ENCODE measurements around the gene C2orf78.
"Not testable (repeated sequence)": the region's sequence is repeated elsewhere in the genome, so short reads cannot be mapped to it uniquely, and the experiment has no call there.

Gene C2orf78, protein sequence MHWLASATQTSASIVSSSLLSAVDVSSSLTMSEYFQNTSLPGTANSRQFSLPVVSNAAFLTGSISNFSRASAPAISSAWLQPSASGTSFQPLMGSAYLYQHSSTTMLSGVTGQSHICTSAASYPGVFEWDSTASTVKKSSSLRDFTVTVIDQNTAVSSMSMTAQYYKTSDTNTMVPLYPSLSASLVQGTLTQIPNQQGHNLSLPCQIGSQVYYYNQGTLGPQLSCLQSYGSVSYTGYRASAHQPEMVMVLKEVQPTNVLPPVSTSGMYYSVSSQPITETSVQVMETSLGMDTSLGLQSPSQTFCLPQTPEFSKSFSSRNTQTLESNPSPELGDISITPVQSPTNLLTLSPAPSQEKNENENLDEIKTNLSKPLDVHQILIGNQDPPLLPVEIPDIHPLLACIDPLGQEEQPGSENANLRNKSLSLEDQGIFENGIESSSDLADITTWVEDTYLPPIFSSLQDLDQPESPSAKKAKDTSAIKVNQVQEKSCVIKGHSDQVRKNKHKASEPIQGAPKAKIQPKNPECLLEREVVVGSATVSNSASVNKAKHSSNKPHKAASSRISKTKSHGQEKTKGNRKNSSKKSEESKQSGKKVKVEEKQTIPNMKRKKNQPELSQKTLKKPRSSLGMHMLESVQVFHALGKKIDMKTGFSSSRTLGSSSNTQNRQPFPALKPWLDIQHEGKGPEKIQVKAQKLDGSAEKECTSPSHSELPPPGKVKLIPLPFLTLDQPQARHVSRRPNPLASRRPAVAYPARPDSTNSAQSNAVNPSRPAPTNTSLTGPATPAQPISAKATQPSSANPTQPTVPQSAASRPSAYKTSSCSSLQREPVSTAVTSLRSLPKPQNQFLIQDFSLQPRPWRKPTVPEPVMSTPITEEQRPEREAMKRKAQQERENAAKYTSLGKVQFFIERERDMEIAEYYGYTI

DNA sequence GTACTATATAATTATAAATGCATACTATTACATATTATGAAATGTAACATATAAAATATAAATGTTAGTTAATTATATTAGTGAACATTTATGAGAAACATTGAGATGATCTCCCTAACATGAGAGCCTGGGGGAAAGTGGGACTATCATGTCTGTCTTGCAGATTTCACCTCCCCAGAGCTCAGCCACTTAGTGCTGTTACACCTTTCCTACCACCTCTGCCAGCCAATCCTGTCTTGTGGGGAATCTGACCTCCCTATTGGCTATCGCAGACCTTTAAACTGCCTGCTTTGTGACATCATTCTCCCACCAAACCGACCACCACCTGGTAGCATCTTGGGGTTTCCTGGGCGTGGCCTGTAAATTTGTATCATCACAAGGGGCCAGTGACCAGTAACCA lies at the start of gene C2orf78:
Gene C2orf78, plus strand, starts transcription at position 301 of the 400 bp plus-strand sequence. CDS start 127 bp downstream, outside the sequence.
- not testable (repeated sequence) for DNase-seq (ENCODE audit: low spot score)

DNA sequence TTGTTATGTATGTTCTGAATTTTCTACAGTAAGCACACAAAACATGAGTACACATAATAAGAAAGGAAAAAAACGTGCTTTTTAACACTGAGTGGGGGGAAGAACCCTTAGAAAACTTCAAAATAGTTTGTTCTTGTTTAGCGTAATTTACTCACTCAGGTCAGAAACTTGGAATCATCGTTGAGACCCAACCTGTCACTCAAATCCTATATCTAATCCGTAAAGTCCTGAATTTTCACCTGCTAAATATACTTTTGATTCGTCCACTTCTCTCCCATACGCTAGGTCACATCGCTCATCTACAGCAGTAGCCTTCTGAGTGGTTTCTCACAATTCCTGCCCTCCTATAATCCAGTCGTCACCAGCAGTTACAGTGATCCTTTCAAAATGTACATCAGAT lies 47.6 kb upstream of the C2orf78 start:
- no peak for DNase-seq (ENCODE audit: low spot score)

DNA sequence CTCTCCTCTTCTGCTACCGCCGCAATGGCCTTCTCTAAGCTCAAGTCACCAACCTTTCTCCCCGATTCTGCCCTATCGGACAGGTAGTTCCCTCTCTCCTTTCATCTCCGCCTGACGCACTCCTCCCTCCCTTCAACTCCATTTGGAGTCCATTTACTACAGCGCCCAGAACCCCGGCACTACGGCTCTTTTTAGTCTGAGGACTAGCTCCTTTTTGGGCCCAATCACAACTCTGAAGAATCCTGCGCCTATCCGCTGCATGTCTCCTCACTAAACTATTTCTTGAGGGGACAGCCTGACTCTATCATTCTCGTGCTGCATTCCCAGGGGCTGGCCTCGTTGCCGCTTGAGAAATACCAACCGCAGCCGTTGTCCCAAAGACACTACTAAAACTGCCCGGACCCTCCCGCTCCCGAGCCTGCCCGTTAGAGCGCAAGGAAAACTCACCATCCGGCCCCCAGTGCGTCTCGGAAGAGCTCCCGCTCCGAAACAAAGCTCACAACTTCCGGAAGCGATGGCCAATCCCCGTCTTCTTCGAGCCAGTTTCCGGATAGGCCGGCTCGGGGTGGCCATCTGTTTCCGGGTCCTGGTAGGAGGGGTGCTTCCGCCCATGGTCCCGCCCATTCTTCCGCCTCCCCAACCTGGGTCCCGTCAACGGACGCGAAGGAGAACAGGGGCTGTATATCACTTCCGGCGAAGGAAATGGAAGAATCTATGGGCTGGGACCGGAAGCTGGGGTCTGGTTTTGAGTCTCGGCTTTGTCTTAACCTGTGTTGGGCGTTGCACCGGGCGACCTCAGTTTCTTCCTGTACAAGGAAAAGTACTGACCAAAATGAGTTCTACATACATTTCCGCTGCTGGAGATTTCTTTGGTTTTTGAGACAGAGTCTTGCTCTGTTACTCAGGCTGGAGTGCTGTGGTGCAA lies 46.9 kb upstream of the C2orf78 start, which contains the start of gene TPRKB:
Gene TPRKB, minus strand, starts transcription at position 491 of the 925 bp plus-strand sequence. CDS start 2,776 bp downstream, outside the sequence.
- peak; percentile 96 for DNase-seq (ENCODE audit: low spot score)

DNA sequence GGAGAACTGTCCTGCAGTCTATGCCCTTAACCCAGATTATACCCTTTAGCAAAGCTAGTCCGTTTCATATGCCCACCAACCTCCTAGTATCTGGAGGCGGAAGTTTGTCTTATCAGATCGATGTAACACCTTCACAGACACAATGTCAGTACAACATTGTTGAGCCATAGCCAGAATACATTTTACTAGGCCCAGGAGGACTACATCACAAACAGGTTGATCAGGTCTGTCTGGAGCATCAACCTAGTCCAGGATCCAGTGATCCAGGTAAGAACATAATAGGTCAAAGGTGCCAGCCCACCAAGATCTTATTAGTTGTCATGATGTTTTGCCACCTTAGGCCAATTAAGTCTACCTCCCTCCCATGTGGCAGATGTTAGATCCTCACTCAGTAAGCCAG lies 44.9 kb upstream of the C2orf78 start:
- no peak for DNase-seq (ENCODE audit: low spot score)

DNA sequence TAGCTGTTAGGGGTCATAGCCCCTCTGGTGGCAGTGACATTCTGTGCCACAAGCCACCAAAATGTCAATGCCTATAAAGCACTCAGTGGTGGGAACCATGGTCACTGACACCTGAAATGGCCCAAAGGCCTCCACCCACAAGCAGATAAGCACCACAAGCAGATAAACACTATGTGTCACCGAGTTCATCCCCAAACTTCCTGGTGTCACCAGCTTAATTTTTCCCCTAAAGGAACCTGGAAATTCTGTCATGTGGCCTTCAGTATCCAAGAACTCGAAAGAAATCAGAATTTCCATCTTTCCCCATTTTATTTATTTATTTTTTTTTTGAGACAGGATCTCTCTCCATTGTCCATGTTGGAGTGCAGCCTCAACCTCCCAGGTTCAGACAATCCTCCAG lies 43.2 kb upstream of the C2orf78 start:
- no peak for DNase-seq (ENCODE audit: low spot score)

DNA sequence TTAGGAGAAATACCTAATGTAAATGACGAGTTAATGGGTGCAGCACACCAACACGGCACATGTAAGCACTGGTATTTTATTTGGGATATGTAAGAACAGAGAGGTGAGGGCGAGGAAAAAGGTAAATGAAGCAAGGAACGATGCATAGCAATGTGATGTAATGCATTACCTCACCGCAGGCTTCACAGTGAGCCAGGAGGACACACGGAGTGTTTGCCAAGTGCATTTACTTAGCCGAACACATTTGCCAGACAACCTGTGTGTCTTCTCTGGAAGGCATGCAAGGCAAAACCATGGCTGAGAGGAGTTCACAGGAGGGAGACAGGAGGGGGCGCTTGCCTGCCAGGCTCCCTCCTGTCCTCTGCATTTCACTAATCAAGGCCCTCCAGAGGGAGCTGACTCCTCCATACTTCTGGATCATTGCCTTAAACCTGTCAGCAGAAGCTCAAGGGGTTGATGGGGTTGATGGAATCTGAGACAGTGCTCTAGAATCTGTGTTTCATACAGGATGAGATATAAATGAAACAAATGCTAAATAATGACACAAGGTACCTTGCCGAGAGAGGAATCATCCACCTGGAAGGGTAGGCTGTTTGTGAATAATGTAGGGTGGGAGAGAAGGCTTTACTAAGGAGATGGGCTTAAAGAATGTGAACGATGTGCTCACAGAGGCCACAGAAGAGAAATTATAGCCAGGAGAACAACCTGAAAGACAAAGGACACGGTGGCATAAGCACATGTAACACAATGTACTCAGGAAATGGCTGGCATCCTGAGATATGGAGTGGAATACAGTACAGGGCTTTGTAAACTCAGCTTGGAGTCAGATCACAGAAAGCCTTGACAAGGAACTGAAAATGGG lies 37.7 kb upstream of the C2orf78 start:
- no peak for DNase-seq (ENCODE audit: low spot score)

DNA sequence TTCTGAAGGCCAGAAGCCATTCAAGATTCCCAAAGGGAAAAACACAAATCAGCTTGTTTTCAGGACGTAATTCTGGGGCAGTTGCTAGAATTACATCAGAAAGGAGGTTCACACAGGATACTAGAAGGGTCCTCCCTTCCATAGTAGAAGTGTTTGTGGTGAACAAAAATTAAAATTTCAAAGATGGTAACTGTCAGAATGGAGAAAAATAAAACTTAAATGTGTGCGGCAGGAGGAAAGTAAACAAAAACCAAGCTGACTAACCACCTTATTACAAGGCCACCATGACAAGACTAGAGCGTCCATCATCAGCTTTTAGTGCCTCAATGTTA lies 37.1 kb upstream of the C2orf78 start:
- no peak for DNase-seq (ENCODE audit: low spot score)

DNA sequence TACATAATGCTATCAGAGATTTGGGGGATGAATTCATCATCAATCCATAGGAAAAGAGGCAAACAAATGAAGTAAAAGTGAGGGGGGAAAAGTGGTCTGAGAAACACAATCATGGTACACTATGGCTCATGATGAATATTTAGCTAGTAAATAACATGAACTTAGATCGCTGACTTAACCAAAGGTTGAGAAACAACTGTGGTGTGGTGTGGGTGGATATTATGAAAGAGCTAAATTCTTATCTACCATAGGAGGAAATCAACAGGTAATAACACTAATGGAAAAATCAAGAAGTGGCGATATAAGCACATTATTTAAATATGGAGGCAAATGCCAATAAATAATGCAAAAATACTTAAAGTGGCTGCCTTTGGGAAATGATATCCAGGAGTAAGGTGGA lies 34.7 kb upstream of the C2orf78 start:
- no peak for DNase-seq (ENCODE audit: low spot score)

DNA sequence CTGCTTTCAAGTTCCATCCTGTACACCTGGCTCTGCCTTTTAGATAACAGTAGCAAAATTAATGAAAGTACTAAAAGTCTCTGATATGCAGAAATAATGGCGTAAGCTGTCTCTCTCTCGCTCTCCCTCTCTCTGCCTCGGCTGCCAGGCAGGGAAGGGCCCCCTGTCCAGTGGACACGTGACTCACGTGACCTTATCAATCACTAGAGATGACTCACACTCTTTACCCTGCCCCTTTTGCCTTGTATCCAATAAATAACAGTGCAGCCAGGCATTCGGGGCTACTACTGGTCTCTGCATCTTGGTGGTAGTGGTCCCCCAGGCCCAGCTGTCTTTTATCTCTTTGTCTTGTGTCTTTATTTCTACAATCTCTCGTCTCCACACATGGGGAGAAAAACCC lies 29.7 kb upstream of the C2orf78 start:
- not testable (repeated sequence) for DNase-seq (ENCODE audit: low spot score)

DNA sequence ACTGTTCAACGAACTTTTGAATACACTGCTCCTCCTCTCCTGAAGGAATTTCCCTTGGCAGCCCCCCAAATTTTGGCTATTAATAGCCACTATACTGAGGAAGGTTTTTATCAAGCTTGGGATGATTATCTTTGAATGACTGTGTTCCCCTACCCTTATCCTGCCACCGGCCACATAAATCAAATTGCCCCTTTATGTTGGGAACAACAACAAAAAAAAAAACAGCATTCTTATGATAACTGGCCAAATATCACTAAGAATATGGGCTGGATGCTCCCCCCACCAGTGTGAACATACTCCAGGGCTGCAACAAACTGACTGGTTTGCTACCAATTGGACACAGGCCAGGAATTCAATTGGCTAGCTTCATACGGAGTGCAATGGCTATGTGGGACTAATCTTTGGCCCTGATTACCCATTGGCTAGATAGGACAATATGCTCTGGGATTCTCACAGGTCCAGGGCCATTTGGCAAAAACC lies 24.7 kb upstream of the C2orf78 start:
- no peak for DNase-seq (ENCODE audit: low spot score)

DNA sequence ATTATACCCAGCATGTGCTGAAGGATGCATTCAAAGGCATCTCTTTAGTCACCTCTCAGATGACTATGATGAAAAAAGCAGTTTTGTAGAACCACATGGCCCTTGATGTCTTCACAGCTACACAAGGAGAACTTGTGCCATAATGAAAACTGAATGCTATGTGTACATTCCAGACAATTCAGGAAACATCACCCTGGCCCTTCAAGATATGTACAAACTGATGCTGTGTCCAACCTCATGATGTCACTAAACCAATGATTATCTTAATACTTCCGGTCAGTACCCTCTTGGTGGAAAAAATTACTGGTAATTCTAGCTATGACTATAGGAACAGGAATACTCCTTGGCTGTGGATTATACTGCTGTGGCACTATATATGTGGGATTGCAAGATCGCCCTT lies 24.1 kb upstream of the C2orf78 start:
- no peak for DNase-seq (ENCODE audit: low spot score)

DNA sequence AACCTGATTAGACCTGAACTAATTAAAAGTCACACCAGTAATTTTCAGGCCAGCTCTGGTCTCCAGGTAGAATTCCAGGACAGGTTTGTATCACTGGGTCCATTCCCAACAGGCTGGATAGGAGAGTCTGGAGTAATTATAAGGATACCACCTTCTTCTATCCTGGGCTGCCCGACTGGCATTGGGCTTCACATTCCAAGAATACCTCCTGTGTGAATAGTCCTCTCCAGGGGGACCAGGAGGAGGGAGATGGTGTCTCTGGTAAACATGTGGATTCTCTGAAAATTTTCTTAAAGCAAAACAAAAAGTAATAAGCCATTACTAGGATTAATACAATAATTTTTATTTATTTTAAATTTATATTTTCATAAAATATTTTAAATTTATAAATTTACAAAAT lies 21.4 kb upstream of the C2orf78 start:
- DNase-seq (ENCODE audit: low spot score) = no peak

DNA sequence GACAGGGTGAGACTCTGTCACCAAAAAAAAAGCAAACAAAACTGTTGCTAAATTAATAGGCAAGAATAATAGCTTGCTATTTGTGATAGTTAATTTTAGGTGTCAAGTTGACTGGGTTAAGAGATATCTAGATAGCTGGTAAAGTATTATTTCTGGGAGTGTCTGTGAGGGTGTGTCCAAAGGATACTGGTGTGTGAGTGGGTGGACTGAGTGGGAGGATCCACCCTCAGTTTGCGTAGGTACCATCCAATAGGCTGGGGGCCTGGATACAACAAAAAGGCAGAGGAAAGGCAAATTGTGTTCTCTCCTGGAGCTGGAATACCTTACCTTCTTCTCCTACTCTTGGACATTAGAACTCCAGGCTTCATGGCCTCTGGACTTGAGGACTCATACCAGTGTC lies 19.0 kb upstream of the C2orf78 start:
- no peak for DNase-seq (ENCODE audit: low spot score)

DNA sequence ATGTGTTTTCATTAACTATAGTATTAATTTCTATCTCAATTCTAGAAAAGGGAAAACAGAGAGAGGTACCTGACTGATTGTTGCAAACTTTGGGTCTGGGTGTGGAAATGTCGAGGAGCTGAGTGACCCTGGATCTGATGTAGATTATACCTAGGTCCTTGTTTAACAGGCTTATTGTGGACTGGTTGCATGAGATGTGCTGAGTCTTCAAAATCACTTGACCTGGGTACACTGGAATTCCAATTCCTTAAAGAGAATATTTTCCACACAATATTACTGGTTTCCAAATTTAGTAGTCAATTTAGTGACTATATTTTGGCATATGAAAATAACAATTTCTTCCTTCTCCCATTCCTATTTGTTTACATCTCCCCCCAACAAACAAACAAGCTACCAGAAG lies 17.6 kb upstream of the C2orf78 start:
- no peak for DNase-seq (ENCODE audit: low spot score)

DNA sequence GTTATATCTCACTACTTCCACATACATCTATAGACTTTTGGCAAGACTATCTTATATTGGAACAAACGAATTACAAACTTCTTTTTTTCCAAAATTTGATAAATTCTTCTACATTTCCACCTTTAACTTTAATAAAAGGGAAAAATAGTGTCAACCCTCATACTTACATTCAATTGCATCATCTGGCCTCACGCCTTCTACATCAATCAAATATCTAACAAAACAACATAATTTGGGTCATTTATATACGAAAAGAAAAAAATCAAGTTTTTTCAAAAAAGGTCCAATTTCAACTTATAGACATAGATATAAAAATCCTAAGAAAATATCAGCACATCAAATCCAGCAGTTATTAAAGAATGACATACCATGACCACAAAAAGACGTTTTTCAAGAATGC lies 17.0 kb upstream of the C2orf78 start:
- no peak for DNase-seq (ENCODE audit: low spot score)

DNA sequence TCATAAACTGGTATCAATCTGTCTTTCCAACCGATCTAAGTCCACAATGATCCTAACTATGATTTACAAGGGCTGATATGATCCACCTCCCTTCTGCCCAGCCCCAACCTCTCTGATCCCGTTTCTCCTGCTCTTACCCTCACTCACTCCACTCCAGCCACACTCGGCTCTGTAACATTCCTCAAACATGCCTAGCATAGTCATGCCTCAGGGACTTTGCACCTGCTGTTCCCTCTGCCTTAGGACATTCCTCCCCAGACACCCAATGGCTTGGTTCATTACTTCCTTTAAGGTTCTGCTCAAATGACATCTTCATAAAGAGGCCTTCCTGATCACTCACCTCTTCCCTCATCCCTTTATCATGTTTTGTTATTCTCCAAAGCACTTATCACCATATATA lies 13.3 kb upstream of the C2orf78 start:
- no peak for DNase-seq (ENCODE audit: low spot score)

DNA sequence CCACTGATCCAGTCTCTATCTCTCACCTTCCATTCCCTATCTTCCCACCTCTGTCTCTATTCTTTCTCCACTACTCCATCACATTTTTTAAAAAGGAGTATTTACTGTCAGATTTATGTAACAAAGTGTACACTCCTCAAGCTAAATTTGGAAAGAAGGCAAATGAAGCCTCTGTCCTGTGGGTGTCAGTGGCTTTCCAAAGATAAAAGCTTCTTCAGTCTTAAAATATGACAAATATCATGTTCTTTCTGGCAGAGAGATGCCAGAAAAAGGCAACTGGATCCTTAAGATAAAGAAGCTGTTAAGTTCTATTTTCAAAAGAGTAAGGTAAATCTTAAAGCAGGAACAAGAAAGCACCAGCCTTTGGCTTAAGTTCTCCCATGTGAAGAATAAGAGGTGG lies 11.2 kb upstream of the C2orf78 start:
- no peak for DNase-seq (ENCODE audit: low spot score)

DNA sequence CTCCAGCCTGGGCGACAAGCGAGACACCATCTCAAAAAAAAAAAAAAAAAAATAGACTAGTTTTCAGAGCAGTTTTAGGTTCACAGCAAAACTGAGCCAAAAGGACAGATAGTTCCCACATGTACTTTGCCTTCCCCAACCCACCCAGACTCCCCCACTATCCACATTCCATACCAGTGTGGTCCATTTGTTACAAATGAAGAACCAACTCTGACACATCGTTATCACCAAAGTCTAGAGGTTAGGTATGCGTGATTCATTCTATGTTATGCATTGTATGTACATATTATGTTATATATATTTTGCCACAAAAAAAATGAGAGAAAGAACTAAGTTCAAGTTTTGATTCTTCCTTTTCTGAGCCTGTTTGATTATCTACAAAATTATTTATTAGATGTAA lies 7.6 kb upstream of the C2orf78 start:
- no peak for DNase-seq (ENCODE audit: low spot score)

DNA sequence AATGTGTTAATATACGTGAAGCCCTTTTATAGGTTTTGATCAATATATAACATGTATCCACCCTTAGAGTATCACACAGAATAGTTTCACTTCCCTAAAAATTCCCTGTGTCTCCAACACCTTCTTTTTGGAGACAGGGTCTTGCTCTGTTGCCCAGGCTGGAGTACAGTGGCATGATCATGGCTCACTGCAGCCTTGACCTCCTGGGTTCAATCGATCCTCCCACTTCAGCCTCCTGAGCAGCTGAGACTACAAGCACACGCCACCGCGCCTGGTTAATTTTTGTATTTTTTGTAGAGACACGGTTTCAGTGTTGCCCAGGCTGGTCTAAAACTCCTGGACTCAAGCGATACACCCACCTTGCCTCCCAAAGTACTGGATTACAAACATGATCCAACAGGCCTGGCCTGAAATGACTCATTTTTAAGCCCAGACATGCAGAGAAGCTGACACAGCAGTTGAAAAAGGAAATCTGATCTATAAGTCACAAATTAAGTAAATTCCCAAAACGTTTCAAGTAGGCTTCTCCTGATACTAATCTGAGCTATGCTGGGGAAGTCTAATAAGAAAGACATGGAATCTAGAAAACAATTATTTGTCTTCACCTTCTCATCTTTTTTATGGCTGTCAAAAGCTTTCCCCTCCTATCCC lies 7.0 kb upstream of the C2orf78 start:
- DNase-seq (ENCODE audit: low spot score) = no peak

DNA sequence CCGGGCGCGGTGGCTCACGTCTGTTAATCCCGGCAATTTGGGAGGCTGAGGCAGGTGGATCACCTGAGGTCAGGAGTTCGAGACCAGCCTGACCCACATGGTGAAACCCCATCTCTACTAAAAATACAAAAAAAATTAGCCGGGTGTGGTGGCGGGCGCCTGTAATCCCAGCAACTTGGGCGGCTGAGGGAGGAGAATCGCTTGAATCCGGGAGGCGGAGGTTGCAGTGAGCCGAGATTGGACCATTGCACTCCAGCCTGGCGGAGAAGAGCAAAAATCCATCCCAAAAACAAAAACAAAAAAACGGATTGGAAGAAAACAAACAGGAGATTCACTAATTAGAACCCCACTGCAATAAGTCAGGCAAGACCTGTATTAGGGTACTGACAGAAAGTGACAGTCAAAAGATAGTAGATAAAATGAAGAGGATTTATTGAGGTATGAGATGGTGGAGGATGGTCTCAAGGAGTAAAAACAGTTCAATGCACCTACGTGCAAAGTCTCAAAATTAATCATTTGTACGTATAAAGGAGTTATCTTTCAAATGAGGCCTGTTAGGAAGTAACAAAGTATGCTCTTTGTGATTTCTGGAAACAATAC lies 5.0 kb upstream of the C2orf78 start:
- DNase-seq (ENCODE audit: low spot score) = not testable (repeated sequence)
